ENCODE data around the gene UBE2E3. TPM values are rescaled to one million over a fixed set of nuclear protein-coding genes. Genes with fewer than 3 reads are reported as not detected.

Gene UBE2E3
- total and polyA plus RNA-seq, 2 of the 4 experiments (the other 2 are of a cell fraction) = 106 to 114 TPM

GRCh38 chr2:181072486-181073235 is 92.3 kb downstream of the UBE2E3 start:
- Histone ChIP-seq H3K4ac (ENCODE audit: low read depth, low read length) (no peak overlapping the region), H3K27me3 (ENCODE audit: control insufficient read depth, insufficient read depth, low read length) (no peaks in the 10 kb centered on the region), H3K18ac (ENCODE audit: low read depth, low read length) (no peak overlapping the region), H3K23ac (ENCODE audit: low read depth, low read length) (no peak overlapping the region; the same call in 1 of the 2 replicates), H4K91ac (ENCODE audit: insufficient read depth, low read depth, low read length) (no peak overlapping the region), H2BK5ac (ENCODE audit: low read depth, low read length, poor library complexity, severe bottlenecking) (no peak overlapping the region), H3K36me3 (ENCODE audit: control insufficient read depth, insufficient read depth, low read length) (peaks cover 4% of the 10 kb centered on the region), H3K14ac (replicated peaks; ENCODE audit: low read depth, low read length) (no peak overlapping the region), H2AFZ (replicated peaks; ENCODE audit: low read length, poor library complexity) (no peak overlapping the region), H4K20me1 (ENCODE audit: insufficient read depth, low read length) (peaks cover 4% of the 10 kb centered on the region; the same call in 1 of the 2 replicates), H3K9ac (ENCODE audit: low read depth, low read length) (no peak overlapping the region), H4K5ac (ENCODE audit: low read depth, low read length) (no peak overlapping the region), H3K4me2 (ENCODE audit: low read depth, low read length) (peak overlapping the region; percentile 50; the same call in 1 of the 2 replicates), H2AK5ac (ENCODE audit: low read depth, low read length) (no peak overlapping the region), H3K56ac (ENCODE audit: extremely low read depth, insufficient read depth, low read length) (no peak overlapping the region), H3K4me3 (ENCODE audit: insufficient read depth, low read depth, low read length) (no peak overlapping the region), H3K27ac (ENCODE audit: insufficient read depth, low read length) (no peak overlapping the region), H2BK120ac (ENCODE audit: low read depth, low read length) (no peak overlapping the region), H4K8ac (ENCODE audit: low read depth in 2 of 2, low read length in 2 of 2) (no peak overlapping the region), H3K9me3 (ENCODE audit: control insufficient read depth, insufficient read depth, low read length) (no peaks in the 10 kb centered on the region), H3K79me1 (ENCODE audit: low read depth in 1 of 2, low read length in 2 of 2) (peaks cover 7 to 47% of the 10 kb centered on the region in 2 experiments; a peak in 3 of 4 replicates), H2BK15ac (ENCODE audit: low read depth, low read length) (no peak overlapping the region), H3K9me1 (ENCODE audit: insufficient read depth, low read length) (0 out of 2 replicates have a peak, but pooled peaks cover 4% of the 10 kb centered on the region), H2AK9ac (replicated peaks; ENCODE audit: low read depth, low read length, poor library complexity) (no peak overlapping the region), H2BK20ac (ENCODE audit: low read depth, low read length) (no peak overlapping the region), H3K4me1 (ENCODE audit: control insufficient read depth, insufficient read depth, low read length) (peaks cover 3% of the 10 kb centered on the region)
- intact Hi-C loops (cut with micrococcal nuclease) = loop anchor here (5.0 kb wide), 2 partner anchors 90 to 830 kb away; partner anchors contain the start of gene UBE2E3
- BruUV-seq (replicated peaks) = no TSS peak
- ChIA-PET CTCF (interaction anchor here (0.6 kb wide), 1 partner anchor 941 kb away, joined by 3 read pairs; no protein-coding TSS in a partner anchor), POLR2A (ENCODE audit: unreplicated experiment) (no interaction called here)
- dilution Hi-C loops (cut with HindIII; ENCODE audit: low sequenced_read_pairs, unreplicated experiment) = no loop called here
- in situ Hi-C loops (cut with MboI; ENCODE audit: low sequenced_read_pairs) = loop anchor here (10.0 kb wide), 1 partner anchor 948 kb away; no protein-coding TSS in a partner anchor
- ATAC-seq (ENCODE audit: low read depth) (peak; percentile 68), DNase-seq (peak; percentile 62)
- TF ChIP-seq MAZ (IDR thresholded peaks at IDR 0.05; ENCODE audit: borderline replicate concordance, low read depth, low read length) = no peak
- no peak for TF ChIP-seq CTCF (conservative IDR thresholded peaks at IDR 0.05; ENCODE audit: low read depth, low read length)
- no peak for TF ChIP-seq POLR2A (IDR thresholded peaks at IDR 0.05; ENCODE audit: low read depth, low read length)
- TF ChIP-seq CHD1 (IDR thresholded peaks at IDR 0.05; ENCODE audit: low read depth, low read length) = no peak
- no peak for TF ChIP-seq MXI1 (IDR thresholded peaks at IDR 0.05; ENCODE audit: borderline replicate concordance, low read depth, low read length)
- no peak for TF ChIP-seq FOS (IDR thresholded peaks at IDR 0.05; ENCODE audit: low read depth, low read length)
- TF ChIP-seq RAD21 (IDR thresholded peaks at IDR 0.05; ENCODE audit: low read length) = no peak
- TF ChIP-seq MAFK (IDR thresholded peaks at IDR 0.05; ENCODE audit: low read depth, low read length) = no peak
- no peak for TF ChIP-seq BHLHE40 (IDR thresholded peaks at IDR 0.05; ENCODE audit: low read depth, low read length)
- no peak for TF ChIP-seq SMC3 (IDR thresholded peaks at IDR 0.05; ENCODE audit: low read depth, low read length)
- 40% methylated on average over 2 of the region's 6 CpGs; no CpG with 5 or more reads in 1 of the 2 experiments for WGBS, 2 experiments (ENCODE audit: extremely low coverage in 2 of 2, insufficient read length in 1 of 2)
